HepG2 (cell line): ENCODE results near the gene AMPH. TPM values are rescaled to one million over a fixed set of nuclear protein-coding genes. Genes with fewer than 3 reads are reported as not detected.

Experiments used
- ATAC-seq: fragments of 200-7000 bp; cut with Tn5 transposase; 3 replicates; pipeline ENCODE4 v1.9.1; 2020; ENCODE audit warnings: mild to moderate bottlenecking, moderate library complexity
- BruUV-seq: library from RNA; stranded (reverse); fragments of 400-500 nt; replicated peaks from 2 replicates; lab custom pipeline; 2021; lab: Mats Ljungman, UMichigan
- CTCF ChIA-PET: fragments of 300-600 bp; formaldehyde crosslinking; extraction: SDS; loops from one replicate; lab custom pipeline; 2021; ENCODE audit warnings: low total read pairs, inconsistent platforms, low intra/inter-chr PET ratio; lab: Yijun Ruan, JAX
- POLR2A ChIA-PET: fragments of 350-600 bp; sonication (Branson Sonifier 250); formaldehyde crosslinking; loops from one replicate; lab custom pipeline; 2020; ENCODE audit warnings: antibody characterized with exemption, inconsistent platforms; lab: Yijun Ruan, JAX
- DNase-seq: peaks from one replicate; pipeline ENCODE4 v3.0.0-alpha.2; 2015; ENCODE audit warnings: low spot score
- FAIRE-seq: peaks from 3 replicates; lab custom pipeline; 2011; peaks lifted over from hg19 to GRCh38; lab: Jason Lieb, UNC
- H2AFZ ChIP-seq: one replicate; pipeline ENCODE4 v1.6.1; 2011; ENCODE audit warnings: low read length, inconsistent platforms
- H3K27ac ChIP-seq: fragments of 300-600 bp; 3 replicates; pipeline ENCODE4 v1.8.0; 2011; ENCODE audit warnings: mixed run types, mild to moderate bottlenecking, mixed read lengths, low read length, inconsistent platforms; ENCODE audit not compliant: insufficient read depth; ENCODE audit errors: extremely low read length
- H3K27me3 ChIP-seq, 2 experiments: fragments of 200-600 bp in 1 of 2; 2 replicates in 1 of 2; 3 replicates in 1 of 2; pipeline versions ENCODE4 v1.6.0 to v1.8.0; 2011; ENCODE audit warnings: low read length in 2 of 2, mild to moderate bottlenecking in 2 of 2, moderate library complexity in 2 of 2, inconsistent platforms in 1 of 2; ENCODE audit not compliant: insufficient read depth in 2 of 2, control insufficient read depth in 1 of 2
- H3K36me3 ChIP-seq, 2 experiments: fragments of 200-600 bp in 1 of 2; replicated peaks in 1 of 2; 2 replicates in 1 of 2; 3 replicates in 1 of 2; pipeline versions ENCODE4 v1.5.1 to v1.8.0; 2011; ENCODE audit warnings: low read length in 2 of 2, inconsistent platforms in 1 of 2; ENCODE audit not compliant: insufficient read depth in 2 of 2, control insufficient read depth in 1 of 2
- H3K4me1 ChIP-seq: 2 replicates; pipeline ENCODE4 v1.5.1; 2012; ENCODE audit warnings: low read length, inconsistent platforms; ENCODE audit not compliant: insufficient read depth
- H3K4me2 ChIP-seq: 2 replicates; pipeline ENCODE4 v1.6.0; 2011; ENCODE audit warnings: low read depth, low read length, inconsistent platforms
- H3K4me3 ChIP-seq, 3 experiments: fragments of 200-600 bp in 1 of 3; sonication (generic), shearing (Covaris generic) in 1 of 3; replicated peaks in 1 of 3; 2 replicates each; pipeline ENCODE4 v1.5.1; 2011 to 2016; ENCODE audit warnings: low read length in 3 of 3, inconsistent platforms in 2 of 3, low read depth in 2 of 3, mild to moderate bottlenecking in 2 of 3, control low read depth in 1 of 3, mixed read lengths in 1 of 3; ENCODE audit not compliant: insufficient read depth in 1 of 3
- H3K79me2 ChIP-seq: one replicate; pipeline ENCODE4 v1.6.1; 2011; ENCODE audit warnings: low read length, inconsistent platforms; ENCODE audit not compliant: insufficient read depth
- H3K9ac ChIP-seq: 2 replicates; pipeline ENCODE4 v1.6.0; 2011; ENCODE audit warnings: mild to moderate bottlenecking, low read depth, low read length, inconsistent platforms; ENCODE audit not compliant: insufficient read depth
- H3K9me3 ChIP-seq: 2 replicates; pipeline ENCODE4 v1.5.1; 2012; ENCODE audit warnings: mild to moderate bottlenecking, low read length
- H4K20me1 ChIP-seq: 2 replicates; pipeline ENCODE4 v1.6.0; 2011; ENCODE audit warnings: inconsistent platforms, mild to moderate bottlenecking, low read length, moderate library complexity; ENCODE audit not compliant: insufficient read depth
- SETDB1 ChIP-seq: sonication (generic); formaldehyde crosslinking; IDR thresholded peaks from 2 replicates; pipeline ENCODE4 v1.5.1; 2020; ENCODE audit warnings: missing genetic modification reagents, mild to moderate bottlenecking, borderline replicate concordance
- ZNF12 ChIP-seq: sonication (generic); formaldehyde crosslinking; IDR thresholded peaks from 2 replicates; pipeline ENCODE4 v1.5.0; 2020; ENCODE audit warnings: missing genetic modification reagents
- ZNF3 ChIP-seq: IDR thresholded peaks from 2 replicates; pipeline ENCODE4 v1.7.0; 2017; ENCODE audit warnings: inconsistent platforms
- ZNF337 ChIP-seq: sonication (generic); formaldehyde crosslinking; IDR thresholded peaks from 2 replicates; pipeline ENCODE4 v1.5.1; 2020; ENCODE audit warnings: missing genetic modification reagents, low read depth, mild to moderate bottlenecking, borderline replicate concordance
- ZNF891 ChIP-seq: sonication (generic); formaldehyde crosslinking; IDR thresholded peaks from 2 replicates; pipeline ENCODE4 v1.5.0; 2020; ENCODE audit warnings: mild to moderate bottlenecking, missing genetic modification reagents
- WGBS: methylation state at CpG from one replicate; pipeline ENCODE4 v1.1.6; 2017; ENCODE audit warnings: low lambda C conversion rate; 5-methylcytosine and 5-hydroxymethylcytosine counted together
- in situ Hi-C: cut with HindIII; loops from 2 replicates; pipeline ENCODE4 v1.10.0; 2017; ENCODE audit warnings: low pct_unique_long_range_greater_than_20kb; ENCODE audit not compliant: extremely low pct_ligation_motif_present
- intact Hi-C: fragments of 100-400 bp; cut with micrococcal nuclease; formaldehyde crosslinking; loops from one replicate; pipeline ENCODE4 v1.10.0; 2022; ENCODE audit not compliant: unreplicated experiment
- polyA plus RNA-seq, 8 experiments: library from polyadenylated mRNA; depleted of rRNA in 3 of 8; stranded (reverse) in 7 of 8; unstranded in 1 of 8; fragments of >200 nt; fragmentation: Illumina TruSeq in 4 of 8; extraction: Trizol in 4 of 8; gene quantifications; 2 replicates each; pipeline versions ENCODE4 v1.2.1 to v1.2.3, GENCODE V29; 2011 to 2016; ENCODE audit warnings: low read depth in 4 of 8, missing spikeins in 1 of 8, mixed read lengths in 1 of 8; ENCODE audit not compliant: insufficient read depth in 1 of 8
- total RNA-seq, 5 experiments: library from RNA; depleted of rRNA; stranded (reverse); fragments of >200 nt; fragmentation: Illumina TruSeq; extraction: Trizol; gene quantifications; 2 replicates each; pipeline ENCODE4 v1.2.3, GENCODE V29; 2016; ENCODE audit warnings: low read depth in 1 of 5
- TF ChIP-seq, protein P1 (sequence below): sonication (generic); formaldehyde crosslinking; IDR thresholded peaks from 2 replicates; pipeline ENCODE4 v1.5.0; 2020; ENCODE audit warnings: mild to moderate bottlenecking, missing genetic modification reagents
- TF ChIP-seq, protein P2 (sequence below): sonication (generic); formaldehyde crosslinking; IDR thresholded peaks from 2 replicates; pipeline ENCODE4 v1.4.0; 2020; ENCODE audit warnings: missing genetic modification reagents
- TF ChIP-seq, protein P3 (sequence below): sonication (generic); formaldehyde crosslinking; IDR thresholded peaks from 2 replicates; pipeline ENCODE4 v1.5.0; 2020; ENCODE audit warnings: mild to moderate bottlenecking, missing genetic modification reagents

AMPH gene
- total and polyA plus RNA-seq, 2 of the 13 experiments (the other 11 are each of a cell fraction or from before 2014, with no cell fraction given) = not detected

DNA sequence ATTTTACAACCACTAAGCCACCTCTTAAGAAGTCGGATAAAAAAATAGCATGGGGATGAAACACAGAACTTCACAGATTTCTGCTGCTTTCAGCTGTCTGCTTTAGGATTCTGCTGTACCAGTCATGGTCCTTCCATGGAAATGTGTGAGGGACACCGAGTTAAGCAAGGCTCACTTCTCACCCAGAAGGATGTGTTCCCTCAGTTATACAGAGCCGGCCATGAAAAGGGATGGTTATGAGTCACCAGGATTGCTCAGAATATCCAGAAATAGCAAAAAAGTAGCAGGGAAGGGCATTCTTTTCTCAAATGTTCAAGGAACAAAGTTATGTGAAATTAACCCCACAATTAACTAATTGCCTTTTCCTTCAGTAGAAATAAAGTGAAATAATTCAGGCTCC, 124.4 kb downstream of the AMPH start:
- no peak for FAIRE-seq
- Histone ChIP-seq H3K27me3 (peaks cover 0 to 5% of the 10 kb centered on the region in 2 experiments; a peak in 2 of 5 replicates), H3K79me2 (no peaks in the 10 kb centered on the region), H3K36me3 (no peaks in the 10 kb centered on the region), H2AFZ (no peak overlapping the region), H3K4me2 (no peak overlapping the region), H3K4me1 (no peaks in the 10 kb centered on the region), H3K4me3 (no peak overlapping the region), H3K9me3 (no peaks in the 10 kb centered on the region), H3K27ac (no peak overlapping the region), H3K9ac (no peak overlapping the region), H4K20me1 (no peaks in the 10 kb centered on the region)
- BruUV-seq = no TSS peak
- intact Hi-C loops = no loop called here
- TF ChIP-seq ZNF12 (CRISPR knock-in tag) = no peak
- TF ChIP-seq, protein P1, sequence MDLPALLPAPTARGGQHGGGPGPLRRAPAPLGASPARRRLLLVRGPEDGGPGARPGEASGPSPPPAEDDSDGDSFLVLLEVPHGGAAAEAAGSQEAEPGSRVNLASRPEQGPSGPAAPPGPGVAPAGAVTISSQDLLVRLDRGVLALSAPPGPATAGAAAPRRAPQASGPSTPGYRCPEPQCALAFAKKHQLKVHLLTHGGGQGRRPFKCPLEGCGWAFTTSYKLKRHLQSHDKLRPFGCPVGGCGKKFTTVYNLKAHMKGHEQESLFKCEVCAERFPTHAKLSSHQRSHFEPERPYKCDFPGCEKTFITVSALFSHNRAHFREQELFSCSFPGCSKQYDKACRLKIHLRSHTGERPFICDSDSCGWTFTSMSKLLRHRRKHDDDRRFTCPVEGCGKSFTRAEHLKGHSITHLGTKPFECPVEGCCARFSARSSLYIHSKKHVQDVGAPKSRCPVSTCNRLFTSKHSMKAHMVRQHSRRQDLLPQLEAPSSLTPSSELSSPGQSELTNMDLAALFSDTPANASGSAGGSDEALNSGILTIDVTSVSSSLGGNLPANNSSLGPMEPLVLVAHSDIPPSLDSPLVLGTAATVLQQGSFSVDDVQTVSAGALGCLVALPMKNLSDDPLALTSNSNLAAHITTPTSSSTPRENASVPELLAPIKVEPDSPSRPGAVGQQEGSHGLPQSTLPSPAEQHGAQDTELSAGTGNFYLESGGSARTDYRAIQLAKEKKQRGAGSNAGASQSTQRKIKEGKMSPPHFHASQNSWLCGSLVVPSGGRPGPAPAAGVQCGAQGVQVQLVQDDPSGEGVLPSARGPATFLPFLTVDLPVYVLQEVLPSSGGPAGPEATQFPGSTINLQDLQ = no peak
- TF ChIP-seq, protein P2, sequence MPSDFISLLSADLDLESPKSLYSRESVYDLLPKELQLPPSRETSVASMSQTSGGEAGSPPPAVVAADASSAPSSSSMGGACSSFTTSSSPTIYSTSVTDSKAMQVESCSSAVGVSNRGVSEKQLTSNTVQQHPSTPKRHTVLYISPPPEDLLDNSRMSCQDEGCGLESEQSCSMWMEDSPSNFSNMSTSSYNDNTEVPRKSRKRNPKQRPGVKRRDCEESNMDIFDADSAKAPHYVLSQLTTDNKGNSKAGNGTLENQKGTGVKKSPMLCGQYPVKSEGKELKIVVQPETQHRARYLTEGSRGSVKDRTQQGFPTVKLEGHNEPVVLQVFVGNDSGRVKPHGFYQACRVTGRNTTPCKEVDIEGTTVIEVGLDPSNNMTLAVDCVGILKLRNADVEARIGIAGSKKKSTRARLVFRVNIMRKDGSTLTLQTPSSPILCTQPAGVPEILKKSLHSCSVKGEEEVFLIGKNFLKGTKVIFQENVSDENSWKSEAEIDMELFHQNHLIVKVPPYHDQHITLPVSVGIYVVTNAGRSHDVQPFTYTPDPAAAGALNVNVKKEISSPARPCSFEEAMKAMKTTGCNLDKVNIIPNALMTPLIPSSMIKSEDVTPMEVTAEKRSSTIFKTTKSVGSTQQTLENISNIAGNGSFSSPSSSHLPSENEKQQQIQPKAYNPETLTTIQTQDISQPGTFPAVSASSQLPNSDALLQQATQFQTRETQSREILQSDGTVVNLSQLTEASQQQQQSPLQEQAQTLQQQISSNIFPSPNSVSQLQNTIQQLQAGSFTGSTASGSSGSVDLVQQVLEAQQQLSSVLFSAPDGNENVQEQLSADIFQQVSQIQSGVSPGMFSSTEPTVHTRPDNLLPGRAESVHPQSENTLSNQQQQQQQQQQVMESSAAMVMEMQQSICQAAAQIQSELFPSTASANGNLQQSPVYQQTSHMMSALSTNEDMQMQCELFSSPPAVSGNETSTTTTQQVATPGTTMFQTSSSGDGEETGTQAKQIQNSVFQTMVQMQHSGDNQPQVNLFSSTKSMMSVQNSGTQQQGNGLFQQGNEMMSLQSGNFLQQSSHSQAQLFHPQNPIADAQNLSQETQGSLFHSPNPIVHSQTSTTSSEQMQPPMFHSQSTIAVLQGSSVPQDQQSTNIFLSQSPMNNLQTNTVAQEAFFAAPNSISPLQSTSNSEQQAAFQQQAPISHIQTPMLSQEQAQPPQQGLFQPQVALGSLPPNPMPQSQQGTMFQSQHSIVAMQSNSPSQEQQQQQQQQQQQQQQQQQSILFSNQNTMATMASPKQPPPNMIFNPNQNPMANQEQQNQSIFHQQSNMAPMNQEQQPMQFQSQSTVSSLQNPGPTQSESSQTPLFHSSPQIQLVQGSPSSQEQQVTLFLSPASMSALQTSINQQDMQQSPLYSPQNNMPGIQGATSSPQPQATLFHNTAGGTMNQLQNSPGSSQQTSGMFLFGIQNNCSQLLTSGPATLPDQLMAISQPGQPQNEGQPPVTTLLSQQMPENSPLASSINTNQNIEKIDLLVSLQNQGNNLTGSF = no peak
- no peak for TF ChIP-seq ZNF3 (CRISPR knock-in tag)
- no peak for TF ChIP-seq ZNF891
- TF ChIP-seq SETDB1 = no peak
- no peak for TF ChIP-seq ZNF337
- TF ChIP-seq, protein P3, sequence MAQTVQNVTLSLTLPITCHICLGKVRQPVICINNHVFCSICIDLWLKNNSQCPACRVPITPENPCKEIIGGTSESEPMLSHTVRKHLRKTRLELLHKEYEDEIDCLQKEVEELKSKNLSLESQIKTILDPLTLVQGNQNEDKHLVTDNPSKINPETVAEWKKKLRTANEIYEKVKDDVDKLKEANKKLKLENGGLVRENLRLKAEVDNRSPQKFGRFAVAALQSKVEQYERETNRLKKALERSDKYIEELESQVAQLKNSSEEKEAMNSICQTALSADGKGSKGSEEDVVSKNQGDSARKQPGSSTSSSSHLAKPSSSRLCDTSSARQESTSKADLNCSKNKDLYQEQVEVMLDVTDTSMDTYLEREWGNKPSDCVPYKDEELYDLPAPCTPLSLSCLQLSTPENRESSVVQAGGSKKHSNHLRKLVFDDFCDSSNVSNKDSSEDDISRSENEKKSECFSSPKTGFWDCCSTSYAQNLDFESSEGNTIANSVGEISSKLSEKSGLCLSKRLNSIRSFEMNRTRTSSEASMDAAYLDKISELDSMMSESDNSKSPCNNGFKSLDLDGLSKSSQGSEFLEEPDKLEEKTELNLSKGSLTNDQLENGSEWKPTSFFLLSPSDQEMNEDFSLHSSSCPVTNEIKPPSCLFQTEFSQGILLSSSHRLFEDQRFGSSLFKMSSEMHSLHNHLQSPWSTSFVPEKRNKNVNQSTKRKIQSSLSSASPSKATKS (CRISPR knock-in tag) = no peak
- in situ Hi-C loops = no loop called here
- ATAC-seq = no peak
- POLR2A ChIA-PET = no interaction called here
- DNase-seq = no peak
- 1% methylated on average over 3 of the region's 3 CpGs for WGBS
- CTCF ChIA-PET = no interaction called here
